ENCODE results near the gene GPAT3. TPM values are rescaled to one million over a fixed set of nuclear protein-coding genes. Genes with fewer than 3 reads are reported as not detected.

GPAT3 gene
- total RNA-seq, 1 donor = 0.36 TPM

DNA sequence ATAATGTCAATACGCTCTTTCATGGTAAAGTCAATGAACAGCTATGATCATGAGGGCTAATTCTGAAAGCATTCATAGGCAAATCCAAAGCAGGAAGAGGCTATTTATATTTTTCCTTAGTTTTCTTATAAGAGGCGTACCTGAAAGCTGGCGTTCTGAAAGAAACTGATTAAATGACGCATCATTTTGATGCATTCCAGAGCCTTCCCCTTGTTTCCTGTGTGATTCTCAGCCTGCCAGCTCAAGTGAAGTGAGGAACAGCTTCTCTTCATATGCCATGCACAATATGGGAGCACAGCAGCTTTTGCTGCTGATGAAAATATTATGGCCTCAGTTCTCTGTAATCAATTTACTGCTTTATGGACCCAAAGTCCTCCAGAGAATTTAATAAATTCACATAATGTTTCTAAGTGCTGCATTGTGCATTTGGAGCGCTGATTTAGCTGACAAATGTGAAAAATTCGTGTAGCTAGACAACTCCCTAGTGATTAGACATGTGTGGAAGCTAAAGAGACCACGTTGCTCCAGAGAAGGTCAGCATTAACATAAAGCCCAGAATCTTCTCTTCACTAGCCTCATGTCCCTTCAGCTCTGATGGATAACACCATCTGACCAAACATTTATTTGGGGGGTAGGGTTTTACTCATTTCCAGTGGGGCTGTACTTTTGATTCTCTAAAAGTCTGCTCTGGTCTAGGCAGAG is 110.8 kb downstream of the GPAT3 start:
- TF ChIP-seq, protein P1, sequence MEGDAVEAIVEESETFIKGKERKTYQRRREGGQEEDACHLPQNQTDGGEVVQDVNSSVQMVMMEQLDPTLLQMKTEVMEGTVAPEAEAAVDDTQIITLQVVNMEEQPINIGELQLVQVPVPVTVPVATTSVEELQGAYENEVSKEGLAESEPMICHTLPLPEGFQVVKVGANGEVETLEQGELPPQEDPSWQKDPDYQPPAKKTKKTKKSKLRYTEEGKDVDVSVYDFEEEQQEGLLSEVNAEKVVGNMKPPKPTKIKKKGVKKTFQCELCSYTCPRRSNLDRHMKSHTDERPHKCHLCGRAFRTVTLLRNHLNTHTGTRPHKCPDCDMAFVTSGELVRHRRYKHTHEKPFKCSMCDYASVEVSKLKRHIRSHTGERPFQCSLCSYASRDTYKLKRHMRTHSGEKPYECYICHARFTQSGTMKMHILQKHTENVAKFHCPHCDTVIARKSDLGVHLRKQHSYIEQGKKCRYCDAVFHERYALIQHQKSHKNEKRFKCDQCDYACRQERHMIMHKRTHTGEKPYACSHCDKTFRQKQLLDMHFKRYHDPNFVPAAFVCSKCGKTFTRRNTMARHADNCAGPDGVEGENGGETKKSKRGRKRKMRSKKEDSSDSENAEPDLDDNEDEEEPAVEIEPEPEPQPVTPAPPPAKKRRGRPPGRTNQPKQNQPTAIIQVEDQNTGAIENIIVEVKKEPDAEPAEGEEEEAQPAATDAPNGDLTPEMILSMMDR (IDR thresholded peaks at IDR 0.05; ENCODE audit: extremely low read depth, low read depth, low read length) = no peak
- Histone ChIP-seq H3K9me3 (ENCODE audit: low read depth, low read length) (no peaks in the 10 kb centered on the region), H3K4me2 (ENCODE audit: insufficient read depth, low read length) (no peak overlapping the region), H2AFZ (ENCODE audit: low read length) (no peak overlapping the region), H3K27me3 (ENCODE audit: insufficient read depth, low read length) (peaks cover 3% of the 10 kb centered on the region), H3K79me2 (ENCODE audit: insufficient read depth, low read length) (no peaks in the 10 kb centered on the region), H3K36me3 (ENCODE audit: insufficient read depth, low read length) (no peaks in the 10 kb centered on the region), H3K4me1 (ENCODE audit: insufficient read depth, low read length) (no peaks in the 10 kb centered on the region), H4K20me1 (ENCODE audit: insufficient read depth, low read length) (no peaks in the 10 kb centered on the region), H3K27ac (ENCODE audit: low read depth, low read length) (no peak overlapping the region), H3K4me3 (ENCODE audit: insufficient read depth, low read length) (no peak overlapping the region)
- no peak for DNase-seq (ENCODE audit: insufficient read length, low spot score, missing footprints)

DNA sequence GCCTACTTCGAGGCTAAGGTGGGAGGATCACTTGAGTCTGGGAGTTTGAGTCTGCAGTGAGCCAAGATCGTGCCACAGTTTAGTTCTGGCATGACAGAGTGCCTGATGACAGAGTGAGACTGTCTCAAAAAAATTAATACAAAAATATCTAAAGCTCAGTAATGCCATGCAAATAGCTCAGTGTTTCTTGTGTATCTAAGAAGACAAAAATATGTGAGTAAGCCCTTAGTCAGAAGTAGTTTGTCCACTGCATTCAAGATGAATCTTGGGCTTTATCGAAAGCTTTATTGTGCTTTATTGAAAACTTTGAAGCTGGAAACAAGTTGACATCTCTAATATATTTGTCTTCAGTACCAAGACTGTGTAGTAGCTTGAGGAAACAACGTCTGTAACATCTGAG is 115.9 kb downstream of the GPAT3 start:
- H3K4me2 ChIP-seq (ENCODE audit: insufficient read depth, low read length) = no peak overlapping the region
- peak overlapping the region; percentile 46 for H2AFZ ChIP-seq (ENCODE audit: low read length)
- no peaks in the 10 kb centered on the region for H4K20me1 ChIP-seq (ENCODE audit: insufficient read depth, low read length)
- H3K9me3 ChIP-seq (ENCODE audit: low read depth, low read length) = no peaks in the 10 kb centered on the region
- no peak overlapping the region for H3K4me3 ChIP-seq (ENCODE audit: insufficient read depth, low read length)
- no peaks in the 10 kb centered on the region for H3K36me3 ChIP-seq (ENCODE audit: insufficient read depth, low read length)
- H3K27ac ChIP-seq (ENCODE audit: low read depth, low read length) = peak overlapping the region; percentile 23
- peaks cover 5% of the 10 kb centered on the region for H3K4me1 ChIP-seq (ENCODE audit: insufficient read depth, low read length)
- DNase-seq (ENCODE audit: insufficient read length, low spot score, missing footprints) = peak; percentile 83
- TF ChIP-seq, protein P1 (IDR thresholded peaks at IDR 0.05; ENCODE audit: extremely low read depth, low read depth, low read length) = no peak
- no peaks in the 10 kb centered on the region for H3K79me2 ChIP-seq (ENCODE audit: insufficient read depth, low read length)
- H3K27me3 ChIP-seq (ENCODE audit: insufficient read depth, low read length) = no peaks in the 10 kb centered on the region

Small RNAs within 50 kb of the gene (small RNA-seq; reads per million reads assigned to genes)
- not detected for gene RF00019

Other genes starting within 250 kb of the GPAT3 start
- 0.29 and 0.36 TPM in 2 replicates for gene HPSE, start 201.3 kb upstream of the GPAT3 start, total RNA-seq
- gene HELQ, start 80.3 kb upstream of the GPAT3 start, total RNA-seq = 17.4 and 18.3 TPM in 2 replicates
- 13.8 and 14.5 TPM in 2 replicates for gene MRPS18C, start 80.0 kb upstream of the GPAT3 start, total RNA-seq
- gene ABRAXAS1, start 51.0 kb upstream of the GPAT3 start, total RNA-seq = 17.4 and 23.3 TPM in 2 replicates

Measured in osteoblast (primary cell).